HL-60 (cell line): ENCODE measurements around the gene TP53AIP1.

Source experiments
- GABPA ChIP-seq: IDR thresholded peaks from 2 replicates; pipeline ENCODE4 v1.6.1; 2012; ENCODE audit warnings: low read depth
- POLR2AphosphoS5 ChIP-seq: IDR thresholded peaks from 2 replicates; pipeline ENCODE4 v1.6.1; 2012; ENCODE audit warnings: low read depth
- SPI1 ChIP-seq: IDR thresholded peaks from 2 replicates; pipeline ENCODE4 v1.6.1; 2012; ENCODE audit warnings: low read depth, mild to moderate bottlenecking, borderline replicate concordance

DNA sequence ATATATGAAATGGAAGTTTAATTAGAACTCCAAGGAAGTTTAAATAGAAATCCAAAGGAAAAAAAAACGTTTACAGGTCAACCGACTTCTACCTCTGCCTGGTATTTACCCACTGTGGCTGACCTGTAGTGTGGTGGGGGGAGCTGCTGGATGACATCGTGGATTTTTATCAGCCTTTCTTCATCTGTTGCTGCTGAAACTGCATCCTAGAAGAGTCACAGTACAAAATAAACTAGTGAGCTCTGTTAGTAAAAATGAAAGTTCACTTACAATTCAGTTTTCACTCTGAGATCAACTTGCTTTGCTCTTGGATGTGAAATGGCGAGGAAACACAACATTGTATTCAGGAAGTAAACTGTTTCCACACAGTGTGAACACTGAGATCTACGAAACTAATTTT lies 43.2 kb upstream of the TP53AIP1 start:
- no peak for TF ChIP-seq POLR2AphosphoS5
- TF ChIP-seq GABPA = no peak
- TF ChIP-seq SPI1 = no peak
